Ectodermal cell (in vitro differentiated cells): ENCODE data around the gene SGK2.

ENCODE experiments used
- H3K27ac ChIP-seq: 2 replicates; pipeline ENCODE4 v1.7.0; 2013; ENCODE audit warnings: mild to moderate bottlenecking, low read depth, low read length; ENCODE audit not compliant: insufficient read depth, poor library complexity, severe bottlenecking
- H3K27me3 ChIP-seq: 2 replicates; pipeline ENCODE4 v1.7.0; 2013; ENCODE audit warnings: mild to moderate bottlenecking, low read length; ENCODE audit not compliant: insufficient read depth, control insufficient read depth, poor library complexity, severe bottlenecking
- H3K36me3 ChIP-seq: one replicate; pipeline ENCODE4 v1.7.0; 2013; ENCODE audit warnings: low read length; ENCODE audit not compliant: control insufficient read depth, insufficient read depth
- H3K4me1 ChIP-seq: one replicate; pipeline ENCODE4 v1.7.0; 2013; ENCODE audit warnings: low read length; ENCODE audit not compliant: control insufficient read depth, insufficient read depth
- H3K4me3 ChIP-seq: 2 replicates; pipeline ENCODE4 v1.7.0; 2013; ENCODE audit warnings: low read depth, low read length, control low read depth; ENCODE audit not compliant: insufficient read depth
- H3K9me3 ChIP-seq: 2 replicates; pipeline ENCODE4 v1.7.0; 2013; ENCODE audit warnings: mild to moderate bottlenecking, low read length, moderate library complexity; ENCODE audit not compliant: control insufficient read depth
- WGBS, 2 experiments: methylation state at CpG; one replicate each; pipeline ENCODE4 v1.1.7; 2013; ENCODE audit warnings: missing lambda C conversion rate in 2 of 2; 5-methylcytosine and 5-hydroxymethylcytosine counted together

SGK2 gene

GRCh38 chr20:43528258-43528875 is 30.5 kb upstream of the SGK2 start:
- no peaks in the 10 kb centered on the region for H3K36me3 ChIP-seq
- no peak overlapping the region for H3K4me3 ChIP-seq
- no peaks in the 10 kb centered on the region for H3K9me3 ChIP-seq
- WGBS, 2 experiments: 91 to 94% methylated on average over 8 of the region's 8 CpGs
- H3K27me3 ChIP-seq: no peaks in the 10 kb centered on the region
- H3K27ac ChIP-seq: no peak overlapping the region
- no peaks in the 10 kb centered on the region for H3K4me1 ChIP-seq

GRCh38 chr20:43529051-43529450 is 29.8 kb upstream of the SGK2 start:
- no peaks in the 10 kb centered on the region for H3K9me3 ChIP-seq
- no peaks in the 10 kb centered on the region for H3K36me3 ChIP-seq
- no peak overlapping the region for H3K4me3 ChIP-seq
- H3K27me3 ChIP-seq: no peaks in the 10 kb centered on the region
- WGBS, 2 experiments: 90 to 97% methylated on average over 5 of the region's 5 CpGs
- no peaks in the 10 kb centered on the region for H3K4me1 ChIP-seq
- no peak overlapping the region for H3K27ac ChIP-seq

DNA sequence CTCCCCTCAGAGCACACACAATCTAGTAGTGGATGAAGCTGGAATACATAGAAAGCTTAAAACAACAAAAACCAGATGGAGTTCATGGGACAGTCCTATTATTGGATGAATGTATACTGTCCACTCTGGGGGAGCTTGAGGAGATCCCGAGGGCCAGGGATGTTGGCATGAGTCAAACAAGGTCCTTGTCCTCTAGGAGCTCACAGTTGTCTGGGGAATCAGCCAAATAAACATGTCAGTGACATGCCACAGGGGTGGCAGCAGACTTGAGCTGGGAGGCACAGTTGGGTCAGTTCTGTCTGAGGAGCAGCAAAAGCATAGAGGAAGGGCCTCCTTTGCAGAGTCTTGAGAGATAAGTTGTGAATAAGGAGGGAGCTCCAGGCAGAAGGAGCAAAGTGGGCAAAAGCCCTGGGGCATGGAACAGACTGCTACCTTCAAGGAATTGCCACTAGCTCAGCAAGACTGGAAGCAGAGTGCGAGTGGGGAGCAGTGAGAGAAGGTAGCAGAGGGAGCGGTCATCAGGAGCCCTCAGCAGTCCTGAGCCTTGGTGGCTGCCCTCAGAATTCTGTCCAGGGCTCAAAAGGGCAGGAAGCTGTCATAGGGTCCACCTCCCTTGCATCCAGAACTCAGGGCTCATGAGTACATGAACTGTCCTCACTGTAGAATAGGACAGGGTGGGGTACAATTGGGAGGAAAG is 29.2 kb upstream of the SGK2 start:
- no peaks in the 10 kb centered on the region for H3K27me3 ChIP-seq
- H3K4me3 ChIP-seq: no peak overlapping the region
- H3K9me3 ChIP-seq: no peaks in the 10 kb centered on the region
- no peak overlapping the region for H3K27ac ChIP-seq
- WGBS, 2 experiments: 94 to 95% methylated on average over 3 of the region's 3 CpGs
- H3K4me1 ChIP-seq: no peaks in the 10 kb centered on the region
- peaks cover 1% of the 10 kb centered on the region for H3K36me3 ChIP-seq

- Histone ChIP-seq H3K9me3 (no peaks in the 10 kb centered on the region), H3K27me3 (no peaks in the 10 kb centered on the region), H3K27ac (no peak overlapping the region), H3K4me3 (no peak overlapping the region), H3K4me1 (no peaks in the 10 kb centered on the region), H3K36me3 (peaks cover 6% of the 10 kb centered on the region)
- WGBS, 2 experiments: 89 to 90% methylated on average over 14 of the region's 14 CpGs
Measured at GRCh38 chr20:43530321-43531090, 28.3 kb upstream of the SGK2 start.

DNA sequence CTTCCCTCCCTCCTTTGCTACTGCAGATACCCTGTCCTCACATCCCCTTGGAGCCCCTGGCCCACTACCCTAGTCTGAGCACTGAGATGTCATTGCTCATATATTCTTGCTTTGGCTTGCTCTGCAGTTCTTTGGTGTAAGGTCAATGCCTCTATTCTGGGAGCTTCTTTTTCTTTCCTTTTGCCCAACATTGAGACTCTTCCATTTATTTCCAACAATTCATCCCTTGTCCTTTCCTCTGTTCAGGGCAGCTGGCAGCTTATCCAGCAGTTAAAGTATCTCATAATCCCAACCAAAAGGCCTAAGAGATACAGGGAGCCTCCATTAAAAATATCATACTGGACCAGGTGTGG is 27.8 kb upstream of the SGK2 start:
- Histone ChIP-seq H3K9me3 (no peaks in the 10 kb centered on the region), H3K27ac (no peak overlapping the region), H3K4me1 (no peaks in the 10 kb centered on the region), H3K4me3 (no peak overlapping the region), H3K27me3 (no peaks in the 10 kb centered on the region), H3K36me3 (peaks cover 8% of the 10 kb centered on the region)

GRCh38 chr20:43532416-43533055 is 26.3 kb upstream of the SGK2 start:
- no peaks in the 10 kb centered on the region for H3K9me3 ChIP-seq
- WGBS, 2 experiments: 94 to 98% methylated on average over 8 to 9 of the region's 9 CpGs
- H3K27ac ChIP-seq: no peak overlapping the region
- no peaks in the 10 kb centered on the region for H3K4me1 ChIP-seq
- H3K4me3 ChIP-seq: no peak overlapping the region
- H3K36me3 ChIP-seq: peaks cover 11% of the 10 kb centered on the region
- no peaks in the 10 kb centered on the region for H3K27me3 ChIP-seq

GRCh38 chr20:43533060-43533459 is 25.8 kb upstream of the SGK2 start:
- no peak overlapping the region for H3K27ac ChIP-seq
- no peaks in the 10 kb centered on the region for H3K4me1 ChIP-seq
- H3K27me3 ChIP-seq: no peaks in the 10 kb centered on the region
- H3K36me3 ChIP-seq: peaks cover 11% of the 10 kb centered on the region
- no peaks in the 10 kb centered on the region for H3K9me3 ChIP-seq
- no peak overlapping the region for H3K4me3 ChIP-seq

GRCh38 chr20:43534016-43534415 is 24.8 kb upstream of the SGK2 start:
- H3K4me1 ChIP-seq: no peaks in the 10 kb centered on the region
- peaks cover 11% of the 10 kb centered on the region for H3K36me3 ChIP-seq
- H3K27ac ChIP-seq: no peak overlapping the region
- H3K27me3 ChIP-seq: no peaks in the 10 kb centered on the region
- H3K9me3 ChIP-seq: no peaks in the 10 kb centered on the region
- H3K4me3 ChIP-seq: no peak overlapping the region
- 92 to 94% methylated on average over 7 of the region's 7 CpGs for WGBS, 2 experiments

DNA sequence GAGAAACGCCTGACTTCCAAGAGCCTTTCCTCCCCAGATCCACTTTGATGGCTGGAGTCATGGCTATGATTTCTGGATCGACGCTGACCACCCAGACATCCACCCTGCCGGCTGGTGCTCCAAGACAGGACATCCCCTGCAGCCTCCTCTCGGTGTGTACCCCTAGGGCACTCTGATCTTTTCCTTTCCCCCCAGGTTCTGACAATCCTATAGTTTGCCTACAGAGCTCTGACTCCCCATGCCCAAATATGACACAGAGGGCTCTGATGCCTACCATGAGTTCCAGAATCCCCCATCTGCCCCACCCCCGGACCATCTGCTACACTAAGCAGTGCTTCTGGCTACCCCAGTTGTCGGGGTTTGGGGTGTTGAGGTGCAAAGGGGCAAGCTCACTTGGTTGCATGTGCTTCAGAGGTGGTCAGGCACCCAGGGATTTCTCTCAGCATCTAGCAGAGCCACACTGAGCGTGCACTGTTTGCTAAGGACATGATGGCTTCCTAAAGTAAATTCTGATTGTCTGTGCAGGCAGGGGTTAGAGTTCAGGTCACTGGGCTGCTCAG is 24.0 kb upstream of the SGK2 start:
- Histone ChIP-seq H3K36me3 (peaks cover 11% of the 10 kb centered on the region), H3K9me3 (no peaks in the 10 kb centered on the region), H3K27ac (no peak overlapping the region), H3K27me3 (no peaks in the 10 kb centered on the region), H3K4me1 (no peaks in the 10 kb centered on the region), H3K4me3 (no peak overlapping the region)
- 90 to 91% methylated on average over 8 of the region's 8 CpGs for WGBS, 2 experiments
